SK-N-SH (cell line): Measurements from ENCODE around the gene GPR15. TPM values are rescaled to one million over a fixed set of nuclear protein-coding genes. Genes with fewer than 3 reads are reported as not detected.

ENCODE experiments used
- CTCF ChIA-PET: fragments of 300-600, 350-600 bp; formaldehyde crosslinking; extraction: SDS; loops from one replicate; lab custom pipeline; 2021; lab: Yijun Ruan, JAX
- POLR2A ChIA-PET: fragments of 350-600 bp; sonication (Branson Sonifier 250); formaldehyde crosslinking; extraction: SDS; loops from one replicate; lab custom pipeline; 2020; ENCODE audit warnings: antibody characterized with exemption, inconsistent platforms; lab: Yijun Ruan, JAX
- DNase-seq: peaks from one replicate; pipeline ENCODE4 v3.0.0; 2012
- H2AFZ ChIP-seq: fragments of 200-600 bp; sonication (generic); 2 replicates; pipeline ENCODE4 v1.8.1; 2016; ENCODE audit warnings: antibody characterized with exemption, mild to moderate bottlenecking, low read depth
- H3F3A ChIP-seq: fragments of 200-600 bp; sonication (generic); replicated peaks from 2 replicates; pipeline ENCODE3; 2016; ENCODE audit warnings: antibody characterized with exemption, mild to moderate bottlenecking; ENCODE audit not compliant: insufficient read depth
- H3K27ac ChIP-seq, 2 experiments: fragments of 200-500 bp in 1 of 2; fragments of 200-600 bp in 1 of 2; sonication (Bioruptor generic) in 1 of 2; sonication (generic), shearing (Covaris generic) in 1 of 2; 2 replicates each; pipeline versions ENCODE4 v1.5.1 to v1.6.1; 2014 to 2016; ENCODE audit warnings: low read depth in 2 of 2, inconsistent platforms in 1 of 2, low read length in 1 of 2, mild to moderate bottlenecking in 1 of 2, mixed read lengths in 1 of 2
- H3K27me3 ChIP-seq: fragments of 200-600 bp; sonication (generic), shearing (Covaris generic); 2 replicates; pipeline ENCODE4 v1.6.1; 2016; ENCODE audit warnings: mixed run types; ENCODE audit not compliant: insufficient read depth
- H3K36me3 ChIP-seq, 2 experiments: fragments of 200-500 bp in 1 of 2; fragments of 200-600 bp in 1 of 2; sonication (Bioruptor generic) in 1 of 2; sonication (generic) in 1 of 2; replicated peaks in 1 of 2; 2 replicates each; pipeline versions ENCODE3 to v1.5.1; 2014 to 2016; ENCODE audit warnings: low read length in 1 of 2, mild to moderate bottlenecking in 1 of 2; ENCODE audit not compliant: insufficient read depth in 2 of 2, control insufficient read depth in 1 of 2
- H3K4me1 ChIP-seq, 2 experiments: fragments of 200-500 bp in 1 of 2; fragments of 200-600 bp in 1 of 2; sonication (Bioruptor generic) in 1 of 2; sonication (generic), shearing (Covaris generic) in 1 of 2; 2 replicates each; pipeline versions ENCODE4 v1.5.1 to v1.6.1; 2014 to 2016; ENCODE audit warnings: low read depth in 1 of 2, low read length in 1 of 2, mixed run types in 1 of 2; ENCODE audit not compliant: insufficient read depth in 2 of 2, control insufficient read depth in 1 of 2
- H3K4me2 ChIP-seq: fragments of 200-600 bp; sonication (generic), shearing (Covaris generic); 2 replicates; pipeline ENCODE4 v1.6.1; 2017; ENCODE audit warnings: mixed run types
- H3K4me3 ChIP-seq, 2 experiments: fragments of 200-500 bp in 1 of 2; fragments of 200-600 bp in 1 of 2; sonication (Bioruptor generic) in 1 of 2; sonication (generic), shearing (Covaris generic) in 1 of 2; 2 replicates each; pipeline versions ENCODE4 v1.5.1 to v1.8.1; 2014 to 2016; ENCODE audit warnings: low read depth in 2 of 2, inconsistent platforms in 1 of 2, low read length in 1 of 2, mild to moderate bottlenecking in 1 of 2, mixed read lengths in 1 of 2, moderate library complexity in 1 of 2
- H3K79me2 ChIP-seq: fragments of 200-600 bp; sonication (generic); 2 replicates; pipeline ENCODE4 v1.8.1; 2017; ENCODE audit warnings: mild to moderate bottlenecking; ENCODE audit not compliant: insufficient read depth
- H3K9ac ChIP-seq: fragments of 200-600 bp; sonication (generic); 2 replicates; pipeline ENCODE4 v1.6.1; 2017; ENCODE audit warnings: mixed run types
- H3K9me2 ChIP-seq: fragments of 200-600 bp; sonication (generic); 2 replicates; pipeline ENCODE4 v1.6.1; 2017; ENCODE audit warnings: mixed run types
- H3K9me3 ChIP-seq: fragments of 200-600 bp; sonication (generic); 2 replicates; pipeline ENCODE4 v1.6.1; 2017; ENCODE audit warnings: mixed run types, mild to moderate bottlenecking, moderate library complexity
- H4K20me1 ChIP-seq: fragments of 200-600 bp; sonication (generic); 2 replicates; pipeline ENCODE4 v1.6.1; 2017; ENCODE audit warnings: mild to moderate bottlenecking, mixed run types; ENCODE audit not compliant: insufficient read depth
- EP300 ChIP-seq, 2 experiments: IDR thresholded peaks; 2 replicates each; pipeline versions ENCODE4 v1.4.0 to v1.6.1; 2012; ENCODE audit warnings: borderline replicate concordance in 1 of 2, low read depth in 1 of 2, low read length in 1 of 2
- EZH2phosphoT487 ChIP-seq: fragments of 200-600 bp; sonication (generic); IDR thresholded peaks from 2 replicates; pipeline ENCODE4 v1.6.1; 2017; ENCODE audit warnings: low read depth, mixed run types, mild to moderate bottlenecking, antibody characterized with exemption, moderate library complexity, borderline replicate concordance
- FOSL2 ChIP-seq: IDR thresholded peaks from 2 replicates; pipeline ENCODE4 v1.4.0; 2012; ENCODE audit warnings: low read depth, mild to moderate bottlenecking, moderate library complexity, borderline replicate concordance
- FOXM1 ChIP-seq: IDR thresholded peaks from 2 replicates; pipeline ENCODE4 v1.4.0; 2012; ENCODE audit warnings: low read depth, mild to moderate bottlenecking
- GABPA ChIP-seq: IDR thresholded peaks from 2 replicates; pipeline ENCODE4 v1.4.0; 2012; ENCODE audit warnings: low read depth, mild to moderate bottlenecking
- GATA2 ChIP-seq: sonication (generic); formaldehyde crosslinking; IDR thresholded peaks from 2 replicates; pipeline ENCODE4 v1.5.0; 2020; ENCODE audit warnings: mild to moderate bottlenecking, missing genetic modification reagents
- JUND ChIP-seq: IDR thresholded peaks from 2 replicates; pipeline ENCODE4 v1.4.0; 2012
- MEF2A ChIP-seq: IDR thresholded peaks from 2 replicates; pipeline ENCODE4 v1.4.0; 2012; ENCODE audit warnings: low read depth, borderline replicate concordance
- MXI1 ChIP-seq: IDR thresholded peaks from 2 replicates; pipeline ENCODE4 v1.6.1; 2012; ENCODE audit warnings: mild to moderate bottlenecking, low read depth, low read length, improper control_type of control experiment
- RAD21 ChIP-seq: IDR thresholded peaks from 2 replicates; pipeline ENCODE4 v1.6.1; 2012; ENCODE audit warnings: mild to moderate bottlenecking, low read length
- RXRA ChIP-seq: IDR thresholded peaks from 2 replicates; pipeline ENCODE4 v1.4.0; 2012; ENCODE audit warnings: low read depth, mild to moderate bottlenecking, borderline replicate concordance
- TCF12 ChIP-seq: IDR thresholded peaks from 2 replicates; pipeline ENCODE4 v1.4.0; 2012
- TEAD4 ChIP-seq: IDR thresholded peaks from 2 replicates; pipeline ENCODE4 v1.4.0; 2012; ENCODE audit warnings: mild to moderate bottlenecking, borderline replicate concordance; ENCODE audit not compliant: insufficient read depth
- WGBS: methylation state at CpG from one replicate; pipeline ENCODE4 v1.1.6; 2017; ENCODE audit warnings: low lambda C conversion rate; 5-methylcytosine and 5-hydroxymethylcytosine counted together
- polyA plus RNA-seq, 3 experiments: library from polyadenylated mRNA; depleted of rRNA; stranded (reverse); fragments of >200 nt; gene quantifications; 2 replicates each; pipeline ENCODE4 v1.2.3, GENCODE V29; 2012
- TF ChIP-seq, protein P1 (sequence below): fragments of 150-350 bp; IDR thresholded peaks from 2 replicates; pipeline ENCODE4 v1.6.1; 2016; ENCODE audit warnings: mild to moderate bottlenecking, low read depth, low read length
- TF ChIP-seq, protein P2 (sequence below): IDR thresholded peaks from 2 replicates; pipeline ENCODE4 v1.6.1; 2012; ENCODE audit warnings: mild to moderate bottlenecking, low read depth, low read length, moderate library complexity
- TF ChIP-seq, protein P3 (sequence below): IDR thresholded peaks from 2 replicates; pipeline ENCODE4; 2012
- TF ChIP-seq, protein P4 (sequence below): IDR thresholded peaks from 2 replicates; pipeline ENCODE4 v1.4.0; 2012; ENCODE audit warnings: low read depth, borderline replicate concordance

The GPR15 gene
- polyA plus RNA-seq, 1 of the 3 experiments (the other 2 are of a cell fraction): not detected

DNA sequence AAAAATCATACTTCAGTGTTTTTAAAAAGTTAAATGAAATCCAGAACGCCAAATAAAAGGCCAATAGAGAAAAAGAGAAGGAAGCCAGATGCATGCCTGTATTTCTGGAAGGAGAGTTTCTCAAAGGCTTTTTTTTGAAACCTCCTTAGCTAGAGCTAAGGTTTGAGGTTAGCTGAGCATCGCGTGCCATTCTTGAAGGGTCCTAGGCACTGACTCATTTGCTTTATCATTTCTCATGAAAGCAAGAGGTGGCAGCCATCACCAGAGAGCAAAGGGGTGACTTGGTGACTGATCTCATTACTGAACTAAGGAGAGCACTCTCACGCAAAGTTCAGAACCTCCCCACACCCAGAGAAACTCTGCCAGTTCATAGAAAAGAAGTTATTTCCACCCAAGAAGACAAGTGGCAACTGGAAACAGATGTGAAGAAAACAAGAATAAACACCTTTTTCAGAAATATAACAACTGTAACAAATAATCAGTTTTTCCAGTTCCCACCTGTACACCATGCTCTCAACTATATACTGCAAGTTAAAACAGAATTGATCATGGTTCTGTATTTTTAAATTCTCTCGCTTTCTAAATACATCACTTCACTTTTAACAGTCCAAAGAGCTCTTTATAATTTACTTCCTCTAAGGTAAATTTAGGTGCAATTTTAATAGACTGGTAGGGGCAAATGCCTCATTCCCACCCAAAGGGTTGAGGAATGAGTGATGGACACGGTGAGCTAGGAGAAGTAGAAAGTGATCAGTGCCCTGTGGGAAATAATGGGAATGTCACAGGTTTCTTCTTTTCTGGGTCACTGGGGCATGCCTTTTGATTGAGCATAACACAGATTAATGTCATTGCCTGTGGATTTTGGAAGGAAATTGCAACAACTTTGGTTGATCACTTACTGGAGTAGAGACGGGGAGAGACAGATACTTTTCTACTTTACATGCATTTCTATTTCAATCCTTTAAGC, 24.7 kb downstream of the GPR15 start:
- POLR2A ChIA-PET: no interaction called here
- no peaks in the 10 kb centered on the region for H3K36me3 ChIP-seq
- no peak for DNase-seq
- H3K79me2 ChIP-seq: no peaks in the 10 kb centered on the region
- H3K9me2 ChIP-seq: no peaks in the 10 kb centered on the region
- no peak overlapping the region for H3K27ac ChIP-seq
- no peak overlapping the region for H2AFZ ChIP-seq
- H3K9me3 ChIP-seq: no peaks in the 10 kb centered on the region
- H3K4me3 ChIP-seq: no peak overlapping the region
- H3K27me3 ChIP-seq: no peaks in the 10 kb centered on the region; the same call in 1 of the 2 replicates
- no peaks in the 10 kb centered on the region for H4K20me1 ChIP-seq
- no peaks in the 10 kb centered on the region for H3K4me1 ChIP-seq
- no peak overlapping the region for H3K4me2 ChIP-seq
- CTCF ChIA-PET: interaction anchor here (0.7 kb wide), 1 partner anchor 64 kb away, joined by 3 read pairs; no protein-coding TSS in a partner anchor
- no peaks in the 10 kb centered on the region for H3F3A ChIP-seq
- TF ChIP-seq TEAD4 (no peak), RAD21 (no peak), TCF12 (no peak), FOXM1 (no peak), MEF2A (no peak), GATA2 (CRISPR knock-in tag) (no peak), MXI1 (no peak), FOSL2 (no peak), EP300 (IDR thresholded peaks at IDR 0.05; ENCODE audit: borderline replicate concordance in 1 of 2, low read depth in 1 of 2, low read length in 1 of 2) (no peak), EZH2phosphoT487 (no peak), JUND (no peak), GABPA (no peak), RXRA (no peak)
- TF ChIP-seq, protein P1, sequence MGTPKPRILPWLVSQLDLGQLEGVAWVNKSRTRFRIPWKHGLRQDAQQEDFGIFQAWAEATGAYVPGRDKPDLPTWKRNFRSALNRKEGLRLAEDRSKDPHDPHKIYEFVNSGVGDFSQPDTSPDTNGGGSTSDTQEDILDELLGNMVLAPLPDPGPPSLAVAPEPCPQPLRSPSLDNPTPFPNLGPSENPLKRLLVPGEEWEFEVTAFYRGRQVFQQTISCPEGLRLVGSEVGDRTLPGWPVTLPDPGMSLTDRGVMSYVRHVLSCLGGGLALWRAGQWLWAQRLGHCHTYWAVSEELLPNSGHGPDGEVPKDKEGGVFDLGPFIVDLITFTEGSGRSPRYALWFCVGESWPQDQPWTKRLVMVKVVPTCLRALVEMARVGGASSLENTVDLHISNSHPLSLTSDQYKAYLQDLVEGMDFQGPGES: no peak
- TF ChIP-seq, protein P2, sequence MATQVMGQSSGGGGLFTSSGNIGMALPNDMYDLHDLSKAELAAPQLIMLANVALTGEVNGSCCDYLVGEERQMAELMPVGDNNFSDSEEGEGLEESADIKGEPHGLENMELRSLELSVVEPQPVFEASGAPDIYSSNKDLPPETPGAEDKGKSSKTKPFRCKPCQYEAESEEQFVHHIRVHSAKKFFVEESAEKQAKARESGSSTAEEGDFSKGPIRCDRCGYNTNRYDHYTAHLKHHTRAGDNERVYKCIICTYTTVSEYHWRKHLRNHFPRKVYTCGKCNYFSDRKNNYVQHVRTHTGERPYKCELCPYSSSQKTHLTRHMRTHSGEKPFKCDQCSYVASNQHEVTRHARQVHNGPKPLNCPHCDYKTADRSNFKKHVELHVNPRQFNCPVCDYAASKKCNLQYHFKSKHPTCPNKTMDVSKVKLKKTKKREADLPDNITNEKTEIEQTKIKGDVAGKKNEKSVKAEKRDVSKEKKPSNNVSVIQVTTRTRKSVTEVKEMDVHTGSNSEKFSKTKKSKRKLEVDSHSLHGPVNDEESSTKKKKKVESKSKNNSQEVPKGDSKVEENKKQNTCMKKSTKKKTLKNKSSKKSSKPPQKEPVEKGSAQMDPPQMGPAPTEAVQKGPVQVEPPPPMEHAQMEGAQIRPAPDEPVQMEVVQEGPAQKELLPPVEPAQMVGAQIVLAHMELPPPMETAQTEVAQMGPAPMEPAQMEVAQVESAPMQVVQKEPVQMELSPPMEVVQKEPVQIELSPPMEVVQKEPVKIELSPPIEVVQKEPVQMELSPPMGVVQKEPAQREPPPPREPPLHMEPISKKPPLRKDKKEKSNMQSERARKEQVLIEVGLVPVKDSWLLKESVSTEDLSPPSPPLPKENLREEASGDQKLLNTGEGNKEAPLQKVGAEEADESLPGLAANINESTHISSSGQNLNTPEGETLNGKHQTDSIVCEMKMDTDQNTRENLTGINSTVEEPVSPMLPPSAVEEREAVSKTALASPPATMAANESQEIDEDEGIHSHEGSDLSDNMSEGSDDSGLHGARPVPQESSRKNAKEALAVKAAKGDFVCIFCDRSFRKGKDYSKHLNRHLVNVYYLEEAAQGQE: no peak
- TF ChIP-seq, protein P3, sequence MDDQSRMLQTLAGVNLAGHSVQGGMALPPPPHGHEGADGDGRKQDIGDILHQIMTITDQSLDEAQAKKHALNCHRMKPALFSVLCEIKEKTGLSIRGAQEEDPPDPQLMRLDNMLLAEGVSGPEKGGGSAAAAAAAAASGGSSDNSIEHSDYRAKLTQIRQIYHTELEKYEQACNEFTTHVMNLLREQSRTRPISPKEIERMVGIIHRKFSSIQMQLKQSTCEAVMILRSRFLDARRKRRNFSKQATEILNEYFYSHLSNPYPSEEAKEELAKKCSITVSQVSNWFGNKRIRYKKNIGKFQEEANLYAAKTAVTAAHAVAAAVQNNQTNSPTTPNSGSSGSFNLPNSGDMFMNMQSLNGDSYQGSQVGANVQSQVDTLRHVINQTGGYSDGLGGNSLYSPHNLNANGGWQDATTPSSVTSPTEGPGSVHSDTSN: no peak
- TF ChIP-seq, protein P4, sequence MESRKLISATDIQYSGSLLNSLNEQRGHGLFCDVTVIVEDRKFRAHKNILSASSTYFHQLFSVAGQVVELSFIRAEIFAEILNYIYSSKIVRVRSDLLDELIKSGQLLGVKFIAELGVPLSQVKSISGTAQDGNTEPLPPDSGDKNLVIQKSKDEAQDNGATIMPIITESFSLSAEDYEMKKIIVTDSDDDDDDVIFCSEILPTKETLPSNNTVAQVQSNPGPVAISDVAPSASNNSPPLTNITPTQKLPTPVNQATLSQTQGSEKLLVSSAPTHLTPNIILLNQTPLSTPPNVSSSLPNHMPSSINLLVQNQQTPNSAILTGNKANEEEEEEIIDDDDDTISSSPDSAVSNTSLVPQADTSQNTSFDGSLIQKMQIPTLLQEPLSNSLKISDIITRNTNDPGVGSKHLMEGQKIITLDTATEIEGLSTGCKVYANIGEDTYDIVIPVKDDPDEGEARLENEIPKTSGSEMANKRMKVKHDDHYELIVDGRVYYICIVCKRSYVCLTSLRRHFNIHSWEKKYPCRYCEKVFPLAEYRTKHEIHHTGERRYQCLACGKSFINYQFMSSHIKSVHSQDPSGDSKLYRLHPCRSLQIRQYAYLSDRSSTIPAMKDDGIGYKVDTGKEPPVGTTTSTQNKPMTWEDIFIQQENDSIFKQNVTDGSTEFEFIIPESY: no peak
- WGBS: 38% methylated on average over 7 of the region's 7 CpGs
- no peak overlapping the region for H3K9ac ChIP-seq
